GM20000 (cell line): ENCODE results near the gene PA2G4.
"Not testable (repeated sequence)": the region's sequence is repeated elsewhere in the genome, so short reads cannot be mapped to it uniquely, and the experiment has no call there.

Experiments used
- DNase-seq: peaks from one replicate; pipeline ENCODE4 v3.0.0; 2012; ENCODE audit warnings: low spot score
- CTCF ChIP-seq: IDR thresholded peaks from 2 replicates; pipeline ENCODE4 v1.5.1; 2012; ENCODE audit warnings: mild to moderate bottlenecking, control low read depth; ENCODE audit errors: extremely low read depth, missing control alignments

Gene PA2G4

GRCh38 chr12:56110571-56110970 is 6.2 kb downstream of the PA2G4 start:
- TF ChIP-seq CTCF: no peak

GRCh38 chr12:56114084-56114483 is 9.7 kb downstream of the PA2G4 start:
- TF ChIP-seq CTCF: no peak
- no peak for DNase-seq

More at GRCh38 chr12:56110571-56110970, 6.2 kb downstream of the PA2G4 start:
- DNase-seq: no peak

- no peak for TF ChIP-seq CTCF
- no peak for DNase-seq
Measured at GRCh38 chr12:56115329-56115728, 11.0 kb downstream of the PA2G4 start.

GRCh38 chr12:56116267-56117081 is 12.1 kb downstream of the PA2G4 start, which contains the start of gene RPL41:
TSS of gene RPL41 (plus strand) at chr12:56116633.
- peak; percentile 80 for DNase-seq
- no peak for TF ChIP-seq CTCF

GRCh38 chr12:56117082-56117706 is 12.8 kb downstream of the PA2G4 start:
- not testable (repeated sequence) for DNase-seq

GRCh38 chr12:56117778-56118687 is 13.7 kb downstream of the PA2G4 start, which contains the start of gene ZC3H10:
TSS of gene ZC3H10 (plus strand) at chr12:56118266. CDS start at chr12:56120563, 2,297 bp downstream.
- peak; percentile 39 for TF ChIP-seq CTCF
- DNase-seq: peak; percentile 94

- DNase-seq: peak; percentile 36
- no peak for TF ChIP-seq CTCF
Measured at GRCh38 chr12:56118688-56119357, 14.5 kb downstream of the PA2G4 start.
